ENCODE results near the gene PTPRM.

Gene PTPRM

DNA sequence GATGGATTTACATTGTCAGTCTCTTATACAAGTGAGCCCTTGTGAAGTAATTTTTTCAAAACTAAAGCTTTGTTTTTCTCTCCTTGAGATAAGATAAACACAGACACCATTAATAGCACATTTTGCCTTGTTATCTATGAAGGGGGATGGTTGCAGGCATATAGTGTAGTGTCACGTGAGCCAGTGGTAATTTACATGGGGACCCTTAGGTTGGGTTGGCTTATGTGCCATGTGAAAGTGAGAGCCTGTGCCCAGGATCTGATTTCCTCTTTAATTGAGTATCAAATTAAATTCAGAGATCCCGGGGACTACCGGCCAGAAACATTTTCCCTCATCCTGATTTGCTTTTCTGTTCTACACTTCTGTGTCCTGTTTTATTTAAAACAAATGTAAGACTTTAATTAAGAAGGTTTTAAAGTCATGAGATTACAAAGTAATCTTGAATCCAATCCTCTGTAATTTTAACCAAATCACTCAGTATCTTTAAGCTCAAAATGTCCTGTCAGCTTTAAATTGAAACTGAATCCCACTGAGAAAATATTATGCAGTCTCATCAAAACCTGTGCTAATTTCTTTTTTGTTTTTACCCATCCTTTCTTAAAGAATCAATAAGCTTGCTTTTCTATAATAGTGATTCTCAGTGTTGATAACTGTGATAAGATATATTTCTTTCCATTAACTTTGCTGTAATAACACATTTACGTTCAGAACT lies 63.8 kb downstream of the PTPRM start:
- DNase-seq: no peak

- no peak for DNase-seq
Measured at GRCh38 chr18:7632152-7633098, 65.3 kb downstream of the PTPRM start.

- no peak for DNase-seq
Measured at GRCh38 chr18:7633171-7633570, 66.1 kb downstream of the PTPRM start.

DNA sequence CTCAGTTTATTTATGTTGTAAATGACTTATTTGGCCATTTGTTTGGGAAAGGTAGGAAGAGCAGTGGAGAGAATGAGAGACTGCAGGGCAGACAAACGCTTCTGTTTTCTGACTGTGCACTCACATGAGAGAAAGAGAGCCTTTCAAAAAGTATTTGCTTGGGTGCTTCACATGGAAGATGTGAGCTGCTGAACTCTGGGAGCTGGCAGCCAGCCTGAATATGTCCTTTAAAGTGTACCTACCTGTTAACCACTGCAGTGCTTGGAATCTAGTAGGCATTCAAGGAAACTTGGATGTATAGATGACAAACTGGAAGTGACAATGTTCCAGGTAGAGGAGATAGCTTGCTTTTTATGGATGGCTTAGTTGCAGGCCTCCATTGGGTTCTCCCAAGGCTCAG lies 68.8 kb downstream of the PTPRM start:
- DNase-seq: no peak

DNA sequence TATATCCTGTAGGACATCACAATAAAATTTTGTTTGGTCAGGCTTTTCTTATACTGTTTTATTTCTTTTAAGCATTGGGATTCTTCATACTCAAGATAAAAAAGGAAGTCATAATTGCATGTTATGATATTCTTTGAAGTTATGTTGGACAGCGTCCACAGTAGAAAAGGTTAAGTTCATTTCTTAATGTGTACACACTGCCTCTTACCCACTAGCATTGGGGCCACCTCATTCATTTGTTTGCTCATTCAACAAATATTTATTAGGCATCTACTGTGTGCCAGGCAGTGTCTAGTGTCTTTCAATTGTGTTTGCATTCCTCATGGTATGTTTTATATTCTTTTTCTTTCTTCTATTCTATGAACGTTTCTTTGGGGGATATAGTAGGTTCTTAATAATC lies 70.2 kb downstream of the PTPRM start:
- no peak for DNase-seq

GRCh38 chr18:7638321-7638720 lies 71.2 kb downstream of the PTPRM start:
- DNase-seq: no peak

- no peak for DNase-seq
Measured at GRCh38 chr18:7641813-7642212, 74.7 kb downstream of the PTPRM start.

GRCh38 chr18:7642331-7642890 lies 75.3 kb downstream of the PTPRM start:
- no peak for DNase-seq

DNA sequence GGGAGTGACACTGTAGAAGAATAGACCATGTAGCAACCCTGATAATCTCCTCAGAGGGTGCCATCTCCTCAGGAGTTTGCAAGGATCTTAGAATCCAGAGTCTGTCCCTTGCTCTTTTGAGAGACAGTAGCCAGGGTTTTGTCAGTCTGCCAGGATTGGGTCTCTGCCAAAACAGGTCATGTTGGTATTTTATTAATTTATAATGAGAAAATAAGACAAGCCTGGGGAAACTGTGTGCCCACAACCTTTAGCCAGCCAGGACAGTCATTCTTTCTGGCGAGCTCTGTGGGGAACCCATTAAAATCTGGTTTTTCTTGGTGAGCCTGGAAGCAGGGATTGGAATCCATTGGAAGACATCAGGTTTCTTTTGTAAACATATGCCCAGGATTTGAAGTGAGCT lies 78.6 kb downstream of the PTPRM start:
- no peak for DNase-seq

DNA sequence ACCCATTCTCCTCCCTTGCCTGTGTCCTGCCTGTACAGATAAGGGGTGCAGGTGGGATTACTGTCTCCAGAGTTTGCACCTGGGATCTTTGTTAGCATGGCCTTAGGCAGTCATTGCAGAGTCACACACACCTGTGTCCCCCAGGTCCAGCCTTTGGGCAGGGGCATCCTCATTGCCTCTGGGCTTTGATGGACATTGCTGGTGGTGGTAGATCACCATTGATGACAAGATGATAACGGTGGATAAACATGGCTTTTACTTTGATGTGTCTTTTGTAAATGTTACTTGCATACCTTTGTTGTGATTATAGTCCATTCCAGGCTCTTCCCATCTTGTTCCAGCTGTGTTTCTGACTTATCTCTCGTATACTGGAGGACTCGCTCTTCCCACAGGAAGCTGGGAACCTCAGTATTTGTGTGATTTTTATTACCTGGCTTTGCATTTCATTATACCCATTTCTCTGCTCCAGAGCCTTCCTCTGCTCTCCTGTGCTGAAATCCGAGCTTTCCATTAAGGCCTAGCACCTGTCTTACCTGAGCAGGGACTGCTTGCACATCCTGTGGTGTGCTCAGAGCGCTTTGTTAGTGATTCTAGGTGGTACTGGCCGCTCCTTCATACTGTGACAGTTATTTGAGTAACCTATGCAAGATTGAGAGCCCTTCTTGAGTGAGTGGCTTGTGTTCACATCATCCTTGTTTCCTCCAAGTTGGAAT lies 79.2 kb downstream of the PTPRM start:
- no peak for DNase-seq

GRCh38 chr18:7647500-7647899 lies 80.4 kb downstream of the PTPRM start:
- no peak for DNase-seq

GRCh38 chr18:7657050-7657449 lies 89.9 kb downstream of the PTPRM start:
- DNase-seq: no peak

DNA sequence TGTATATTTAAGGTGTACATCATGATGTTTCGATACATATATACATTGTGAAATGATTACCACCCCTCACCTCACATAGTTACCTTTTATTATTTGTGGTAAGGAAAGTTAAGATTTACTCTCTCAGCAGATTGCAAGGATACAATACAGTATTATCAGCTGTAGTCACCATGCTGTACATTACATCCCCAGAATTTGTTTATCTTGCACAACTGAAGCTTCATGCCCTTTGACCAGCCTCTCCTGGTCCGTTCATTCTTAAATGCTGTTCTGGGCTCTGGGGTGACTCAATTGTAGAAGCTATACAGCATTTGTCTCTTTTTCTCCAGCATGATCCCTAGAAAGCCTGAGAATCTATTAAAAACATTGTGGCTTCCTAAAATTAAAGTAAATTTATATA lies 90.8 kb downstream of the PTPRM start:
- DNase-seq: no peak

DNA sequence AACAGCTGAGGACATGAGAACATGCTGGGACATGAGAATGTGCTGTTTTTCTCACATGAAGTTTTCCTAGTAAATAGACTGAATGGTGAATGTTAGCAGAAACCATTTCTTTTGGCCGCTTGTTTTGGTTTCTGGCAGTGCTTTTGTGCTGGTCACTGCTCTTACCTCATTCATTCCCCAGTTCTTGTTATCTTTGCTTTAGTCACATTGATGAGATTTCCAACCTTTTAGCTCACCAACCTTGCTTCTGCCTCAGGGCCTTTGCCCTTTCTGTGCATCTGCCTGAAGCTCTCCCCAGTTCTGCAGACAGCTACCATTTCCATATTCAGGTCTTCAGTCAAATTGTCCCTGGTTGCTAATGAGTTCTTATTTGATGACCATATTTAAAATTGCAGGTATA lies 91.6 kb downstream of the PTPRM start:
- DNase-seq: no peak

DNA sequence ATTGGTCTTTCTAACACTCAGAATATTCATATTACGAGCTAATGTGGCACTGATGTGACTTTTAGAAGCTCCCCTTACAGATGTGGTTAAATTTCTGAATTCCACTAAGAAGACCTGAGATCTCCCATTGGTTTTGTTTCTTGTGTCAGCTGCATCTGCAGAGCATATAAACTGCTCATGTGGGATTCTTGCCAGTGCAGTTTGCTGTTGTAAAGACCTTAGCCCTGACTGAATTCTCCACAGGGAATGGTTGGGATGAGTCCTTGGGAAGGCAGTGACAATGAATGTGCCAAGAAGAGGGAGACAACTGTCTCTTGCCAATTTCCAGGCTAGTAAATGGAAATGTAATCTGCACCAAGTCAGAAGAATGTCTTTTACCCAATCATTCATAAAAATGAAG lies 94.1 kb downstream of the PTPRM start:
- no peak for DNase-seq

DNA sequence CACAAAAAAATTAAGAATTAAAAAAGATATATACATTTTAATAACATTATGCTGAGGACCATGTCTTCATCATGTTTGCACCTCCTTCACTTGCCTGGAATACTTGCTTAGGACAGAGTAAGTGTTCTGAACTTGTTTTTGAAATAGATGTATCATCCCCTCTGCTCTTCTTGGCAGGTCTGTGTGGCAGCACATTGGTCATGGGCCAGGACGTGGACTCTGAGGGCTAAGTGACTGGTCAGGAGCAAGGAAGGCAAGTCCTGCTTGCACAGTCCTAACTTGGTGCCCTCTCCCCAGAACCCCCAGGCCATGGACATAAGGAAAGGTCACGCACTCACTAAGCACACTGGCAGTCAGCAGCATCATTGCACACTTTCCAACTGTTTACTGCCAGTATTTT lies 95.8 kb downstream of the PTPRM start:
- no peak for DNase-seq

- no peak for DNase-seq
Measured at GRCh38 chr18:7663366-7664312, 96.5 kb downstream of the PTPRM start.

- no peak for DNase-seq
Measured at GRCh38 chr18:7666195-7666776, 99.2 kb downstream of the PTPRM start.

- DNase-seq: no peak
Measured at GRCh38 chr18:7668392-7668791, 101.3 kb downstream of the PTPRM start.

- DNase-seq: no peak
Measured at GRCh38 chr18:7669361-7669760, 102.2 kb downstream of the PTPRM start.

- DNase-seq: no peak
Measured at GRCh38 chr18:7671105-7671504, 104.0 kb downstream of the PTPRM start.
